Fibroblast of lung (primary cell): Measurements from ENCODE around the gene SMOC2.

Experiments used
- EZH2 ChIP-seq: IDR thresholded peaks from 2 replicates; pipeline ENCODE4 v1.5.1; 2012; ENCODE audit warnings: low read length, control low read depth, mild to moderate bottlenecking; ENCODE audit errors: missing control alignments
- TF ChIP-seq, protein P1 (sequence below), 2 donors: IDR thresholded peaks in 1 of 2; conservative IDR thresholded peaks in 1 of 2; 1 replicate in 1 of 2; 2 replicates in 1 of 2; pipeline ENCODE4 v1.5.1; 2011 to 2012; ENCODE audit warnings: low read length in 2 of 2, control low read depth in 1 of 2, inconsistent platforms in 1 of 2, low read depth in 1 of 2, mild to moderate bottlenecking in 1 of 2

DNA sequence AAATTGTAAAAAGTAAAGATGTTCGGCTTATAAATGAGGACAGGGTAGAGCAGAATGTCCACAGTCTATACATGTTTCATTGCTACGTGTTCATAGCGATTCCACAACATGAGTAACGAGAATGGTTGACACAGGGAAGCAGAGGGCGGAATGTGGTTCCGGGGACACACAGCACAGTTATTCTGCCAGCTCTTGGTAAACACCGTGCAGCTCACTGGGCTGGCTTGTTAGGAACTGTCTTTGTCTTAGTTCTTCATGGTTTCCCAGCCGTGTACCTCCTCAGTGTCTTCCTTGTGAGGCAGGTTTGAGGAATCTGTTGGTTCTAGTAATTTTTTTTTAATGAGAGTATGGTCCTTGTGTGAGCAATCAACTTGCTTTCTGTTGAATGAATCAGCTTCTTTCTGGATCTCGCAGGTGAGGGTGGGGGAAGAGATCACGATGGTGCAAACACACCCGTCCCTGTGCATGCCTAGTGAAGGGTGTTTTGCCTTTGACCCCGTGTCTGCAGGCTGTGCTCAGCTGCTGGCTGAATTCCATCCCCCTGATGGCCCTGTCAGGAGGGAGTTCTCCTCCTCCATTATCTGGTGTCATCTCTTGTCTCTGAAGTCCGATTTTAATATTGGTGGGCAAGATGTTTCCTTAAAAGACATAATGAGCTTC lies 168.2 kb downstream of the SMOC2 start:
- TF ChIP-seq, protein P1, sequence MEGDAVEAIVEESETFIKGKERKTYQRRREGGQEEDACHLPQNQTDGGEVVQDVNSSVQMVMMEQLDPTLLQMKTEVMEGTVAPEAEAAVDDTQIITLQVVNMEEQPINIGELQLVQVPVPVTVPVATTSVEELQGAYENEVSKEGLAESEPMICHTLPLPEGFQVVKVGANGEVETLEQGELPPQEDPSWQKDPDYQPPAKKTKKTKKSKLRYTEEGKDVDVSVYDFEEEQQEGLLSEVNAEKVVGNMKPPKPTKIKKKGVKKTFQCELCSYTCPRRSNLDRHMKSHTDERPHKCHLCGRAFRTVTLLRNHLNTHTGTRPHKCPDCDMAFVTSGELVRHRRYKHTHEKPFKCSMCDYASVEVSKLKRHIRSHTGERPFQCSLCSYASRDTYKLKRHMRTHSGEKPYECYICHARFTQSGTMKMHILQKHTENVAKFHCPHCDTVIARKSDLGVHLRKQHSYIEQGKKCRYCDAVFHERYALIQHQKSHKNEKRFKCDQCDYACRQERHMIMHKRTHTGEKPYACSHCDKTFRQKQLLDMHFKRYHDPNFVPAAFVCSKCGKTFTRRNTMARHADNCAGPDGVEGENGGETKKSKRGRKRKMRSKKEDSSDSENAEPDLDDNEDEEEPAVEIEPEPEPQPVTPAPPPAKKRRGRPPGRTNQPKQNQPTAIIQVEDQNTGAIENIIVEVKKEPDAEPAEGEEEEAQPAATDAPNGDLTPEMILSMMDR (conservative IDR thresholded peaks at IDR 0.05 in 1 of 2, IDR thresholded peaks at IDR 0.05 in 1 of 2; ENCODE audit: low read depth in 1 of 2, low read length in 2 of 2): no peak
- TF ChIP-seq EZH2: no peak
